Non-pigmented ciliary epithelial cell (primary cell): Measurements from ENCODE around the gene PEAK1.

Experiments used
- DNase-seq: peaks from one replicate; pipeline ENCODE4 v3.0.0-alpha.2; 2010; ENCODE audit warnings: low read depth

PEAK1 gene

GRCh38 chr15:77355321-77355720 is 64.6 kb downstream of the PEAK1 start:
- no peak for DNase-seq

GRCh38 chr15:77354063-77354462 is 65.8 kb downstream of the PEAK1 start:
- no peak for DNase-seq

GRCh38 chr15:77352887-77353286 is 67.0 kb downstream of the PEAK1 start:
- no peak for DNase-seq

GRCh38 chr15:77350792-77351191 is 69.1 kb downstream of the PEAK1 start:
- DNase-seq = no peak

- DNase-seq = no peak
Measured at GRCh38 chr15:77349666-77350065, 70.2 kb downstream of the PEAK1 start.

- DNase-seq = no peak
Measured at GRCh38 chr15:77348511-77348910, 71.4 kb downstream of the PEAK1 start.

GRCh38 chr15:77347197-77347596 is 72.7 kb downstream of the PEAK1 start:
- DNase-seq = no peak

- no peak for DNase-seq
Measured at GRCh38 chr15:77346245-77347036, 73.5 kb downstream of the PEAK1 start.

GRCh38 chr15:77342807-77343206 is 77.1 kb downstream of the PEAK1 start:
- DNase-seq = no peak

GRCh38 chr15:77340245-77340644 is 79.7 kb downstream of the PEAK1 start:
- no peak for DNase-seq

GRCh38 chr15:77336006-77336405 is 83.9 kb downstream of the PEAK1 start:
- DNase-seq = no peak

- DNase-seq = no peak
Measured at GRCh38 chr15:77335298-77335697, 84.6 kb downstream of the PEAK1 start.

- DNase-seq = no peak
Measured at GRCh38 chr15:77333166-77333565, 86.7 kb downstream of the PEAK1 start.

GRCh38 chr15:77329202-77329601 is 90.7 kb downstream of the PEAK1 start:
- DNase-seq = no peak

GRCh38 chr15:77327844-77328529 is 91.9 kb downstream of the PEAK1 start:
- DNase-seq = no peak

- no peak for DNase-seq
Measured at GRCh38 chr15:77327168-77327567, 92.7 kb downstream of the PEAK1 start.

- DNase-seq = no peak
Measured at GRCh38 chr15:77326366-77326765, 93.5 kb downstream of the PEAK1 start.

GRCh38 chr15:77312523-77312922 is 107.4 kb downstream of the PEAK1 start:
- no peak for DNase-seq

- no peak for DNase-seq
Measured at GRCh38 chr15:77311618-77312398, 108.1 kb downstream of the PEAK1 start.

GRCh38 chr15:77311020-77311419 is 108.9 kb downstream of the PEAK1 start:
- DNase-seq = no peak

- no peak for DNase-seq
Measured at GRCh38 chr15:77309392-77309791, 110.5 kb downstream of the PEAK1 start.

- no peak for DNase-seq
Measured at GRCh38 chr15:77305953-77306352, 114.0 kb downstream of the PEAK1 start.
